Loucy (cell line): ENCODE results near the gene NPTX1.
"Not testable (repeated sequence)": the region's sequence is repeated elsewhere in the genome, so short reads cannot be mapped to it uniquely, and the experiment has no call there.

ENCODE experiments used
- CTCF ChIP-seq: fragments of 200-600 bp; sonication (generic); conservative IDR thresholded peaks from 2 replicates; pipeline ENCODE4 v1.5.1; 2014; ENCODE audit warnings: mild to moderate bottlenecking, antibody characterized with exemption, low read length
- EZH2phosphoT487 ChIP-seq: fragments of 200-600 bp; IDR thresholded peaks from 2 replicates; pipeline ENCODE4 v1.6.1; 2018; ENCODE audit warnings: antibody characterized with exemption, mild to moderate bottlenecking, moderate library complexity, borderline replicate concordance

- not testable (repeated sequence) for TF ChIP-seq CTCF, EZH2phosphoT487
These were observed 30.8 kb upstream of the NPTX1 start for GRCh38 chr17:80507177-80507576.
